NB4 (cell line): ENCODE data around the gene PSMA8.
"Not testable (repeated sequence)": the region's sequence is repeated elsewhere in the genome, so short reads cannot be mapped to it uniquely, and the experiment has no call there.

Source experiments
- POLR2A ChIP-seq: IDR thresholded peaks from 2 replicates; pipeline ENCODE4 v1.6.1; 2011; ENCODE audit warnings: mild to moderate bottlenecking; ENCODE audit not compliant: insufficient read length; ENCODE audit errors: extremely low read depth
- TF ChIP-seq, protein P1 (sequence below): IDR thresholded peaks from one replicate; pipeline ENCODE4 v1.5.1; 2012; ENCODE audit warnings: low read depth, low read length

DNA sequence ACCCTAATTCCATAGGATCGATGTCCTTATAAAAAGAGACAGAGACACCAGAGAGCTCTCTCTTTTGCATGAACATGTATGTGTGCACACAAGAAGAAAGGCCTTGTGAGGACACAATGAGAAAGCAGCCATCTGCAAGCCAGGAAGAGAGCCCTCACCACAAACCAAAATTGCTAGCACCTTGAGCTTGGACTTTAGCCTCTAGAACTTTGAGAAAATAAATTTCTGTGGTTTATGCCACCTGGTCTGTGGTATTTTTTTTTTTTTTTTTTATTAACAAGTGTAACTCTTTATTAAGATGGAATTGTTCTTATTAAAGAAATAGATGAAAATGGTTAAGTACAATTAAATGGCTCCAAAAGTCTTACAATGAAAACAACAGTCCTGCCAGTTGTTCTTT lies 33.9 kb downstream of the PSMA8 start:
- TF ChIP-seq, protein P1, sequence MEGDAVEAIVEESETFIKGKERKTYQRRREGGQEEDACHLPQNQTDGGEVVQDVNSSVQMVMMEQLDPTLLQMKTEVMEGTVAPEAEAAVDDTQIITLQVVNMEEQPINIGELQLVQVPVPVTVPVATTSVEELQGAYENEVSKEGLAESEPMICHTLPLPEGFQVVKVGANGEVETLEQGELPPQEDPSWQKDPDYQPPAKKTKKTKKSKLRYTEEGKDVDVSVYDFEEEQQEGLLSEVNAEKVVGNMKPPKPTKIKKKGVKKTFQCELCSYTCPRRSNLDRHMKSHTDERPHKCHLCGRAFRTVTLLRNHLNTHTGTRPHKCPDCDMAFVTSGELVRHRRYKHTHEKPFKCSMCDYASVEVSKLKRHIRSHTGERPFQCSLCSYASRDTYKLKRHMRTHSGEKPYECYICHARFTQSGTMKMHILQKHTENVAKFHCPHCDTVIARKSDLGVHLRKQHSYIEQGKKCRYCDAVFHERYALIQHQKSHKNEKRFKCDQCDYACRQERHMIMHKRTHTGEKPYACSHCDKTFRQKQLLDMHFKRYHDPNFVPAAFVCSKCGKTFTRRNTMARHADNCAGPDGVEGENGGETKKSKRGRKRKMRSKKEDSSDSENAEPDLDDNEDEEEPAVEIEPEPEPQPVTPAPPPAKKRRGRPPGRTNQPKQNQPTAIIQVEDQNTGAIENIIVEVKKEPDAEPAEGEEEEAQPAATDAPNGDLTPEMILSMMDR, result not testable (repeated sequence)
- TF ChIP-seq POLR2A, result not testable (repeated sequence)
